Measurements from ENCODE around the gene FBXL20. TPM values are rescaled to one million over a fixed set of nuclear protein-coding genes. Genes with fewer than 3 reads are reported as not detected.
"Not testable (repeated sequence)": the region's sequence is repeated elsewhere in the genome, so short reads cannot be mapped to it uniquely, and the experiment has no call there.

Gene FBXL20
- 10 to 100 TPM; 20.5 to 34.7 (median 26.6) TPM for total RNA-seq

GRCh38 chr17:39401412-39402243 lies at the start of gene FBXL20:
TSS of gene FBXL20 (minus strand) at chr17:39401626. CDS start at chr17:39401402, 224 bp downstream.
- H3K4me1 ChIP-seq: peaks cover 0 to 24% (median 5%) of the 10 kb centered on the region in 4 donors
- H3K27me3 ChIP-seq: no peaks in the 10 kb centered on the region
- peak; percentile 91 to 97 (median 94) for DNase-seq
- TF ChIP-seq CTCF (IDR thresholded peaks at IDR 0.05): no peak
- TF ChIP-seq POLR2A (IDR thresholded peaks at IDR 0.05): peak; percentile 72 to 85
- H3K27ac ChIP-seq: peak within 1 kb of the TSS; percentile 83 to 96 (median 92)
- no peaks in the 10 kb centered on the region for H3K9me3 ChIP-seq
- H3K36me3 ChIP-seq: no peaks in the 10 kb centered on the region
- peak within 1 kb of the TSS; percentile 68 to 98 (median 91) for H3K4me3 ChIP-seq

- no peaks in the 10 kb centered on the region for H3K9me3 ChIP-seq
- H3K4me1 ChIP-seq: peaks cover 0 to 10% (median 0%) of the 10 kb centered on the region in 4 donors
- H3K27ac ChIP-seq: peak within 1 kb of the TSS; percentile 72 to 82 (median 79)
- no peaks in the 10 kb centered on the region for H3K27me3 ChIP-seq
- TF ChIP-seq CTCF (IDR thresholded peaks at IDR 0.05) (no peak), POLR2A (IDR thresholded peaks at IDR 0.05) (peak; percentile 9 to 43)
- DNase-seq: peak; percentile 91 to 97 (median 92)
- H3K4me3 ChIP-seq: peak within 1 kb of the TSS; percentile 55 to 89 (median 66)
- H3K36me3 ChIP-seq: peaks cover 0 to 21% (median 0%) of the 10 kb centered on the region in 3 donors
Observed at GRCh38 chr17:39450847-39451581, 49.6 kb upstream of the FBXL20 start, which contains the start of gene MED1. TSS of gene MED1 (minus strand) at chr17:39451263. CDS start at chr17:39451062, 201 bp downstream.

- Histone ChIP-seq H3K36me3 (peaks cover 0 to 31% (median 0%) of the 10 kb centered on the region in 3 donors), H3K9me3 (no peaks in the 10 kb centered on the region), H3K27ac (no peak overlapping the region), H3K4me1 (peaks cover 0 to 10% (median 0%) of the 10 kb centered on the region in 4 donors), H3K4me3 (peak overlapping the region in 3 of 4 donors; percentile 60 to 89 (median 73)), H3K27me3 (no peaks in the 10 kb centered on the region)
- TF ChIP-seq CTCF (IDR thresholded peaks at IDR 0.05): no peak
- no peak for TF ChIP-seq POLR2A (IDR thresholded peaks at IDR 0.05)
- peak in 1 of 3 donors; percentile 29 for DNase-seq
Observed at GRCh38 chr17:39450051-39450450, 48.6 kb upstream of the FBXL20 start.

GRCh38 chr17:39447561-39447960 lies 46.1 kb upstream of the FBXL20 start:
- H3K4me3 ChIP-seq: no peak overlapping the region
- no peak for TF ChIP-seq POLR2A (IDR thresholded peaks at IDR 0.05)
- TF ChIP-seq CTCF (IDR thresholded peaks at IDR 0.05): no peak
- no peaks in the 10 kb centered on the region for H3K9me3 ChIP-seq
- H3K27ac ChIP-seq: no peak overlapping the region
- H3K4me1 ChIP-seq: peaks cover 0 to 10% (median 0%) of the 10 kb centered on the region in 4 donors
- H3K36me3 ChIP-seq: peaks cover 0 to 53% (median 0%) of the 10 kb centered on the region in 3 donors
- no peaks in the 10 kb centered on the region for H3K27me3 ChIP-seq
- DNase-seq: no peak

GRCh38 chr17:39443326-39443725 lies 41.9 kb upstream of the FBXL20 start:
- TF ChIP-seq CTCF (IDR thresholded peaks at IDR 0.05) (no peak), POLR2A (IDR thresholded peaks at IDR 0.05) (no peak)
- no peaks in the 10 kb centered on the region for H3K4me1 ChIP-seq
- no peak overlapping the region for H3K4me3 ChIP-seq
- H3K36me3 ChIP-seq: peaks cover 0 to 93% (median 0%) of the 10 kb centered on the region in 3 donors
- H3K27me3 ChIP-seq: no peaks in the 10 kb centered on the region
- H3K9me3 ChIP-seq: no peaks in the 10 kb centered on the region
- H3K27ac ChIP-seq: no peak overlapping the region
- no peak for DNase-seq

GRCh38 chr17:39439868-39440267 lies 38.4 kb upstream of the FBXL20 start:
- H3K4me1 ChIP-seq, H3K27me3 ChIP-seq, H3K27ac ChIP-seq, DNase-seq, H3K9me3 ChIP-seq, H3K4me3 ChIP-seq: not testable (repeated sequence)
- H3K36me3 ChIP-seq: peaks cover 0 to 90% (median 0%) of the 10 kb centered on the region in 3 donors

Data from Peyer's patch (tissue), 4 donors.